GM19438 (cell line): ENCODE measurements around the gene P4HTM.

Experiments
- ATAC-seq: cut with Tn5 transposase; IDR thresholded peaks from one replicate; pipeline ENCODE4 v1.9.1; 2021; ENCODE audit warnings: low read depth; ENCODE audit not compliant: unreplicated experiment

P4HTM gene

GRCh38 chr3:48982686-48983085 lies 7.4 kb upstream of the P4HTM start:
- no peak for ATAC-seq

GRCh38 chr3:48983096-48983495 lies 6.9 kb upstream of the P4HTM start:
- ATAC-seq, result no peak

- ATAC-seq, result no peak
Observed at GRCh38 chr3:48984663-48985062, 5.4 kb upstream of the P4HTM start.

GRCh38 chr3:48985831-48986376 lies 4.1 kb upstream of the P4HTM start:
- ATAC-seq, result no peak

- ATAC-seq, result no peak
Observed at GRCh38 chr3:48989126-48989795, 780 bp upstream of the P4HTM start.

GRCh38 chr3:48990636-48991469 lies 812 bp downstream of the P4HTM start:
- ATAC-seq, result peak; percentile 11

- no peak for ATAC-seq
Observed at GRCh38 chr3:48991851-48992545, 2.0 kb downstream of the P4HTM start.

GRCh38 chr3:48993834-48994233 lies 3.8 kb downstream of the P4HTM start:
- no peak for ATAC-seq

- no peak for ATAC-seq
Observed at GRCh38 chr3:48996640-48997039, 6.6 kb downstream of the P4HTM start.

GRCh38 chr3:48997102-48997635 lies 7.1 kb downstream of the P4HTM start:
- ATAC-seq, result no peak

- ATAC-seq, result no peak
Observed at GRCh38 chr3:48997714-48998637, 7.9 kb downstream of the P4HTM start.

- ATAC-seq, result no peak
Observed at GRCh38 chr3:48999085-48999858, 9.2 kb downstream of the P4HTM start.

- no peak for ATAC-seq
Observed at GRCh38 chr3:49001155-49001554, 11.1 kb downstream of the P4HTM start.

- no peak for ATAC-seq
Observed at GRCh38 chr3:49004352-49005302, 14.6 kb downstream of the P4HTM start.

GRCh38 chr3:49005303-49005680 lies 15.3 kb downstream of the P4HTM start:
- ATAC-seq, result no peak

GRCh38 chr3:49005998-49006397 lies 16.0 kb downstream of the P4HTM start:
- ATAC-seq, result no peak

- ATAC-seq, result no peak
Observed at GRCh38 chr3:49006408-49007067, 16.5 kb downstream of the P4HTM start.
